ENCODE data around the gene AP1G2.
A peak's percentile ranks its signal among the peaks of the same experiment; 100 is the strongest.

The AP1G2 gene

GRCh38 chr14:23562822-23563472 is 4.6 kb downstream of the AP1G2 start:
- in situ Hi-C loops (cut with HindIII; ENCODE audit: low pct_unique_long_range_greater_than_20kb, low sequenced_read_pairs), result no loop called here
- no peak for TF ChIP-seq JUND (IDR thresholded peaks at IDR 0.05; ENCODE audit: low read depth)
- DNase-seq (ENCODE audit: low read depth in 1 of 2, low spot score in 1 of 2), result peak in 1 of 2 experiments; percentile 40

GRCh38 chr14:23561873-23562821 is 5.4 kb downstream of the AP1G2 start:
- TF ChIP-seq JUND (IDR thresholded peaks at IDR 0.05; ENCODE audit: low read depth), result no peak
- no peak for DNase-seq (ENCODE audit: low read depth in 1 of 2, low spot score in 1 of 2)
- in situ Hi-C loops (cut with HindIII; ENCODE audit: low pct_unique_long_range_greater_than_20kb, low sequenced_read_pairs), result no loop called here

- in situ Hi-C loops (cut with HindIII; ENCODE audit: low pct_unique_long_range_greater_than_20kb, low sequenced_read_pairs), result no loop called here
- no peak for DNase-seq (ENCODE audit: low read depth in 1 of 2, low spot score in 1 of 2)
- no peak for TF ChIP-seq JUND (IDR thresholded peaks at IDR 0.05; ENCODE audit: low read depth)
Observed at GRCh38 chr14:23561259-23561658, 6.3 kb downstream of the AP1G2 start.

GRCh38 chr14:23559926-23560520 is 7.6 kb downstream of the AP1G2 start:
- no peak for TF ChIP-seq JUND (IDR thresholded peaks at IDR 0.05; ENCODE audit: low read depth)
- in situ Hi-C loops (cut with HindIII; ENCODE audit: low pct_unique_long_range_greater_than_20kb, low sequenced_read_pairs), result no loop called here
- no peak for DNase-seq (ENCODE audit: low read depth in 1 of 2, low spot score in 1 of 2)

GRCh38 chr14:23559010-23559925 is 8.3 kb downstream of the AP1G2 start:
- in situ Hi-C loops (cut with HindIII; ENCODE audit: low pct_unique_long_range_greater_than_20kb, low sequenced_read_pairs), result no loop called here
- TF ChIP-seq JUND (IDR thresholded peaks at IDR 0.05; ENCODE audit: low read depth), result no peak
- peak in 1 of 2 experiments; percentile 49 for DNase-seq (ENCODE audit: low read depth in 1 of 2, low spot score in 1 of 2)

GRCh38 chr14:23558346-23559009 is 9.1 kb downstream of the AP1G2 start:
- DNase-seq (ENCODE audit: low read depth in 1 of 2, low spot score in 1 of 2), result no peak
- in situ Hi-C loops (cut with HindIII; ENCODE audit: low pct_unique_long_range_greater_than_20kb, low sequenced_read_pairs), result no loop called here
- TF ChIP-seq JUND (IDR thresholded peaks at IDR 0.05; ENCODE audit: low read depth), result no peak

GRCh38 chr14:23557946-23558345 is 9.6 kb downstream of the AP1G2 start:
- in situ Hi-C loops (cut with HindIII; ENCODE audit: low pct_unique_long_range_greater_than_20kb, low sequenced_read_pairs), result no loop called here
- no peak for TF ChIP-seq JUND (IDR thresholded peaks at IDR 0.05; ENCODE audit: low read depth)
- DNase-seq (ENCODE audit: low read depth in 1 of 2, low spot score in 1 of 2), result no peak

- DNase-seq (ENCODE audit: low read depth in 1 of 2, low spot score in 1 of 2), result no peak
- TF ChIP-seq JUND (IDR thresholded peaks at IDR 0.05; ENCODE audit: low read depth), result no peak
- in situ Hi-C loops (cut with HindIII; ENCODE audit: low pct_unique_long_range_greater_than_20kb, low sequenced_read_pairs), result no loop called here
Observed at GRCh38 chr14:23557521-23557920, 10.1 kb downstream of the AP1G2 start.

GRCh38 chr14:23556700-23557440 is 10.7 kb downstream of the AP1G2 start:
- no peak for TF ChIP-seq JUND (IDR thresholded peaks at IDR 0.05; ENCODE audit: low read depth)
- no peak for DNase-seq (ENCODE audit: low read depth in 1 of 2, low spot score in 1 of 2)
- in situ Hi-C loops (cut with HindIII; ENCODE audit: low pct_unique_long_range_greater_than_20kb, low sequenced_read_pairs), result no loop called here

- TF ChIP-seq JUND (IDR thresholded peaks at IDR 0.05; ENCODE audit: low read depth), result no peak
- in situ Hi-C loops (cut with HindIII; ENCODE audit: low pct_unique_long_range_greater_than_20kb, low sequenced_read_pairs), result no loop called here
- DNase-seq (ENCODE audit: low read depth in 1 of 2, low spot score in 1 of 2), result peak; percentile 71 to 89
Observed at GRCh38 chr14:23555882-23556699, 11.5 kb downstream of the AP1G2 start, which contains the start of gene THTPA. THTPA (plus strand) TSS chr14:23556271; CDS start chr14:23556758, 487 bp downstream.
